Naive thymus-derived CD4-positive, alpha-beta T cell (primary cell): ENCODE data around the gene ABCC3. TPM values are rescaled to one million over a fixed set of nuclear protein-coding genes. Genes with fewer than 3 reads are reported as not detected.
A peak's percentile ranks its signal among the peaks of the same experiment; 100 is the strongest.

Experiments used
- ATAC-seq: fragments of 150-1000 bp; cut with Tn5 transposase; 2 replicates; pipeline ENCODE4 v1.10.0; 2021; ENCODE audit warnings: mild to moderate bottlenecking, moderate library complexity
- CTCF ChIA-PET: fragments of 350-600 bp; sonication (Branson Sonifier 250); formaldehyde crosslinking; loops from one replicate; lab custom pipeline; 2021; ENCODE audit warnings: antibody characterized with exemption; lab: Charles Lee
- POLR2A ChIA-PET: fragments of 350-600 bp; sonication (Branson Sonifier 250); formaldehyde crosslinking; loops from one replicate; lab custom pipeline; 2021; ENCODE audit warnings: antibody characterized with exemption, inconsistent platforms; lab: Charles Lee
- DNase-seq, 9 donors: peaks; one replicate each; pipeline versions ENCODE4 v3.0.0 to v3.0.0-alpha.2; 2020 to 2022; ENCODE audit warnings: mixed read lengths in 1 of 9
- H3K27ac ChIP-seq: one replicate; pipeline ENCODE4 v1.7.0; 2013; ENCODE audit warnings: mild to moderate bottlenecking, low read depth, low read length, moderate library complexity
- H3K27me3 ChIP-seq, 2 donors: one replicate each; pipeline ENCODE4 v1.7.0; 2013; ENCODE audit warnings: low read length in 2 of 2, mild to moderate bottlenecking in 2 of 2, moderate library complexity in 2 of 2; ENCODE audit not compliant: control insufficient read depth in 2 of 2, insufficient read depth in 2 of 2
- H3K36me3 ChIP-seq, 3 experiments: 1 replicate in 2 of 3; 2 replicates in 1 of 3; pipeline ENCODE4 v1.7.0; 2013; ENCODE audit warnings: low read length in 3 of 3, mild to moderate bottlenecking in 3 of 3, moderate library complexity in 1 of 3; ENCODE audit not compliant: insufficient read depth in 3 of 3, control insufficient read depth in 2 of 3
- H3K4me1 ChIP-seq, 2 donors: one replicate each; pipeline ENCODE4 v1.7.0; 2013; ENCODE audit warnings: low read length in 2 of 2, mild to moderate bottlenecking in 2 of 2, moderate library complexity in 1 of 2; ENCODE audit not compliant: control insufficient read depth in 2 of 2, insufficient read depth in 2 of 2
- H3K4me3 ChIP-seq: 2 replicates; pipeline ENCODE4 v1.7.0; 2013; ENCODE audit warnings: mild to moderate bottlenecking, low read length
- H3K9me3 ChIP-seq, 3 experiments: 1 replicate in 2 of 3; 2 replicates in 1 of 3; pipeline ENCODE4 v1.7.0; 2013; ENCODE audit warnings: low read length in 3 of 3; ENCODE audit not compliant: control insufficient read depth in 2 of 3
- H3K27ac Mint-ChIP-seq, 9 donors: one replicate each; pipeline ENCODE4 v1.8.0; 2020 to 2022; ENCODE audit warnings: mixed read lengths in 9 of 9, mild to moderate bottlenecking in 8 of 9, moderate library complexity in 5 of 9, inconsistent platforms in 2 of 9
- H3K27me3 Mint-ChIP-seq, 5 donors: one replicate each; pipeline ENCODE4 v1.8.0; 2021 to 2022; ENCODE audit warnings: mixed read lengths in 5 of 5, mild to moderate bottlenecking in 1 of 5
- H3K36me3 Mint-ChIP-seq, 5 donors: one replicate each; pipeline ENCODE4 v1.8.0; 2020 to 2022; ENCODE audit warnings: mixed read lengths in 5 of 5, mild to moderate bottlenecking in 3 of 5, inconsistent platforms in 1 of 5
- H3K4me1 Mint-ChIP-seq, 7 donors: one replicate each; pipeline ENCODE4 v1.8.0; 2020 to 2022; ENCODE audit warnings: mixed read lengths in 7 of 7, mild to moderate bottlenecking in 3 of 7, inconsistent platforms in 1 of 7
- H3K4me3 Mint-ChIP-seq, 10 donors: one replicate each; pipeline ENCODE4 v1.8.0; 2020 to 2022; ENCODE audit warnings: mild to moderate bottlenecking in 10 of 10, mixed read lengths in 10 of 10, moderate library complexity in 6 of 10, inconsistent platforms in 2 of 10
- H3K9me3 Mint-ChIP-seq, 11 donors: one replicate each; pipeline ENCODE4 v1.8.0; 2020 to 2022; ENCODE audit warnings: mixed read lengths in 11 of 11, mild to moderate bottlenecking in 4 of 11, inconsistent platforms in 1 of 11, moderate library complexity in 1 of 11
- intact Hi-C, 2 donors: fragments of 100-400 bp; cut with micrococcal nuclease; formaldehyde crosslinking; loops; one replicate each; pipeline ENCODE4 v1.15.1; 2023
- polyA plus RNA-seq, 2 donors: library from polyadenylated mRNA; unstranded; fragments of 300-500 nt; fragmentation: Illumina TruSeq; gene quantifications; one replicate each; pipeline ENCODE4 v1.2.3, GENCODE V29; 2021
- total RNA-seq, 6 experiments: library from RNA in 5 of 6; stranded (reverse) in 5 of 6; gene quantifications; 1 replicate in 5 of 6; 2 replicates in 1 of 6; pipeline ENCODE4 v1.2.3 and lab custom pipeline; 2021 to 2026

The ABCC3 gene
- total and polyA plus RNA-seq, 7 experiments from 2014 or later: 0.68 to 22.4 (median 1.3) TPM; not detected in 3

DNA sequence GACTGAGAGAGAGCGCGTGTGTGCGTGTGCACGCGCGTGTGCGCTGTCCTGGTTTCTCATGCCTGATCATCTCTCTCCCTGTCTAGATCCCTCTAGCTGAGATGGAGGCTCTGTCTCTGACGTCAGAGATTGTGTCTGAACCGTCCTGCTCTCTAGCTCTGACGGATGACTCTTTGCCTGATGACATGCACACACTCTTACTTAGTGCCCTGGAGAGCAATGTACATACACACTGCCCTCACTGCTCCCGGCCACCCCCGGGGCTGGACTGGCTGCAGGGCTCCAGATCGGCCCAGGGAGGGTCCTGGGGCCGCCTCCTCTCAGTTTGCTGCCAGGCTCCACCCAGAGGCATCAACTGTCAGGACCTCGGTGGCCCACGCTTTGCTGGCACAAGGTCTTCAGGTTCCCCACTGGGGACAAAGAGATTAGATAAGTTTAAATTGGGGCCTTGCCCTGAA, 13.1 kb upstream of the ABCC3 start:
- H3K4me1 Mint-ChIP-seq: peaks cover 0 to 10% (median 3%) of the 10 kb centered on the region in 7 donors
- H3K27ac Mint-ChIP-seq: no peak overlapping the region
- Histone ChIP-seq H3K4me3 (no peak overlapping the region), H3K36me3 (no peaks in the 10 kb centered on the region), H3K4me1 (no peaks in the 10 kb centered on the region), H3K27ac (no peak overlapping the region), H3K27me3 (no peaks in the 10 kb centered on the region), H3K9me3 (no peaks in the 10 kb centered on the region)
- POLR2A ChIA-PET: no interaction called here
- no peaks in the 10 kb centered on the region for H3K9me3 Mint-ChIP-seq
- CTCF ChIA-PET: no interaction called here
- DNase-seq (no peak), ATAC-seq (peak; percentile 55)
- intact Hi-C loops: no loop called here
- H3K4me3 Mint-ChIP-seq: no peak overlapping the region
- peaks cover under 1 to 24% (median 9%) of the 10 kb centered on the region in 5 donors for H3K27me3 Mint-ChIP-seq
- H3K36me3 Mint-ChIP-seq: no peaks in the 10 kb centered on the region

- DNase-seq: no peak
- no peaks in the 10 kb centered on the region for H3K9me3 Mint-ChIP-seq
- POLR2A ChIA-PET: no interaction called here
- H3K27ac Mint-ChIP-seq: no peak overlapping the region
- Histone ChIP-seq H3K4me3 (no peak overlapping the region), H3K27me3 (peaks cover 0 to 3% of the 10 kb centered on the region in 2 donors), H3K27ac (no peak overlapping the region), H3K4me1 (no peaks in the 10 kb centered on the region), H3K36me3 (no peaks in the 10 kb centered on the region), H3K9me3 (no peaks in the 10 kb centered on the region)
- no peaks in the 10 kb centered on the region for H3K36me3 Mint-ChIP-seq
- H3K4me3 Mint-ChIP-seq: no peak overlapping the region
- intact Hi-C loops: no loop called here
- peaks cover 18 to 44% (median 30%) of the 10 kb centered on the region in 5 donors for H3K27me3 Mint-ChIP-seq
- CTCF ChIA-PET: interaction anchor here (0.7 to 1.3 kb wide), 4 partner anchors 78 to 141 kb away, joined by 3 read pairs; partner anchors contain the start of gene SPATA20
- peaks cover 0 to 8% (median under 1%) of the 10 kb centered on the region in 7 donors for H3K4me1 Mint-ChIP-seq
- ATAC-seq: peak; percentile 56
Measured at GRCh38 chr17:50624321-50624934, 10.3 kb upstream of the ABCC3 start.

- ATAC-seq (no peak), DNase-seq (no peak)
- no peak overlapping the region for H3K4me3 ChIP-seq
- Mint-ChIP-seq H3K4me1 (peaks cover 0 to 7% (median 0%) of the 10 kb centered on the region in 7 donors), H3K27me3 (peaks cover 22 to 50% (median 35%) of the 10 kb centered on the region in 5 donors), H3K9me3 (no peaks in the 10 kb centered on the region), H3K27ac (no peak overlapping the region), H3K4me3 (no peak overlapping the region), H3K36me3 (no peaks in the 10 kb centered on the region)
- H3K36me3 ChIP-seq: no peaks in the 10 kb centered on the region
- H3K27ac ChIP-seq: no peak overlapping the region
- CTCF ChIA-PET: interaction anchor here (0.5 to 1.4 kb wide), 7 partner anchors 74 to 408 kb away, joined by 3 to 4 read pairs (median 3); partner anchors contain the start of gene SPATA20
- POLR2A ChIA-PET: no interaction called here
- H3K4me1 ChIP-seq: no peaks in the 10 kb centered on the region
- peaks cover 0 to 3% of the 10 kb centered on the region in 2 donors for H3K27me3 ChIP-seq
- intact Hi-C loops: no loop called here
- no peaks in the 10 kb centered on the region for H3K9me3 ChIP-seq
Measured at GRCh38 chr17:50625032-50625871, 9.4 kb upstream of the ABCC3 start.

GRCh38 chr17:50626037-50626574, 8.6 kb upstream of the ABCC3 start:
- H3K36me3 Mint-ChIP-seq: no peaks in the 10 kb centered on the region
- H3K27me3 Mint-ChIP-seq: peaks cover 27 to 54% (median 39%) of the 10 kb centered on the region in 5 donors
- intact Hi-C loops: loop anchor here (1.0 kb wide), 2 partner anchors 79 to 144 kb away; partner anchors contain the start of gene SPATA20 (in 2 of the 2)
- Histone ChIP-seq H3K9me3 (no peaks in the 10 kb centered on the region), H3K4me3 (no peak overlapping the region), H3K27me3 (peaks cover 0 to 10% of the 10 kb centered on the region in 2 donors), H3K4me1 (no peaks in the 10 kb centered on the region), H3K36me3 (no peaks in the 10 kb centered on the region), H3K27ac (no peak overlapping the region)
- ATAC-seq (peak; percentile 64), DNase-seq (peak; percentile 37 to 63 (median 54))
- no peak overlapping the region for H3K27ac Mint-ChIP-seq
- CTCF ChIA-PET: interaction anchor here (0.5 to 1.4 kb wide), 8 partner anchors 75 to 674 kb away, joined by 3 to 4 read pairs (median 3); no protein-coding TSS in a partner anchor
- H3K4me1 Mint-ChIP-seq: peaks cover 0 to 7% (median 0%) of the 10 kb centered on the region in 7 donors
- POLR2A ChIA-PET: no interaction called here
- no peak overlapping the region for H3K4me3 Mint-ChIP-seq
- H3K9me3 Mint-ChIP-seq: no peaks in the 10 kb centered on the region

DNA sequence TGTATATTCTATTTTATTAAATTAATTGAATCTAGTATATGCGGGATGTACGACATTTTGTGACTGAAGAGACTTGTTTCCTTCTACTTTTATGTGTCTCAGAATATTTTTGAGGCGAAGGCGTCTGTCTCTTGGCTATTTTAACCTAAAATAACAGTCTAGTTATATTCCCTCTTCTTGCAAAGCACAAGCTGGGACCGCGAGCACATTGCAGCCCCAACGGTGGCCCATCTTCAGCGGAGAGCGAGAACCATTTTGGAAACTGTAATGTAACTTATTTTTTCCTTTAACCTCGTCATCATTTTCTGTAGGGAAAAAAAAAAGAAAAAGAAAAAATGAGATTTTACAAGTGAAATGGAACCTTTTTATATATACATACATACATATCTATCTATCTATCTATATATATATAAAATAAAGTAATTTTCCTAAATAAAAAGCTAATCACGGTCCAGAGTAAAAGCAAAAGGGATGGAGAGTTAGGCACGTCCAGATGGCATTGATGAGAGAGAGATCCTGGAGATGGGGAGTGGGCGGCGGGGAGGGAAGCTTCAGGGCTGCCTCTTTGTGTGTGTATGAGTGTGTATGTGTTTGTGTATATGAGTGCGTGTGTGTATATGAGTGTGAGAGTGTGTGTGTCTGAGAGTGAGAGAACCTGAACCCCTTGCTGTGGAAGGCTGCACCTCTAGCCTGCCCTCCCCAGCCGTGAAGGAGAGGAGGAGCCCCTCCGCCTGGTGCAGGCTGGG, 7.5 kb upstream of the ABCC3 start:
- H3K27me3 Mint-ChIP-seq: peaks cover 36 to 59% (median 43%) of the 10 kb centered on the region in 5 donors
- ChIA-PET POLR2A (interaction anchor here (0.7 to 1.0 kb wide), 2 partner anchors 112 to 149 kb away, joined by 3 to 4 read pairs; partner anchors contain the start of gene RSAD1), CTCF (interaction anchor here (0.7 to 1.5 kb wide), 6 partner anchors 12 to 675 kb away, joined by 3 to 4 read pairs (median 3); no protein-coding TSS in a partner anchor)
- H3K4me1 Mint-ChIP-seq: peaks cover 0 to 7% (median 5%) of the 10 kb centered on the region in 7 donors
- Histone ChIP-seq H3K27ac (no peak overlapping the region), H3K36me3 (no peaks in the 10 kb centered on the region), H3K9me3 (no peaks in the 10 kb centered on the region), H3K4me3 (no peak overlapping the region), H3K27me3 (peaks cover 0 to 10% of the 10 kb centered on the region in 2 donors), H3K4me1 (no peaks in the 10 kb centered on the region)
- DNase-seq: no peak
- no peak overlapping the region for H3K4me3 Mint-ChIP-seq
- no peaks in the 10 kb centered on the region for H3K36me3 Mint-ChIP-seq
- ATAC-seq: no peak
- H3K27ac Mint-ChIP-seq: no peak overlapping the region
- no peaks in the 10 kb centered on the region for H3K9me3 Mint-ChIP-seq
- intact Hi-C loops: no loop called here
